Measurements from ENCODE around the gene DNAI2. TPM values are rescaled to one million over a fixed set of nuclear protein-coding genes. Genes with fewer than 3 reads are reported as not detected.
"Not testable (repeated sequence)": the region's sequence is repeated elsewhere in the genome, so short reads cannot be mapped to it uniquely, and the experiment has no call there.

DNAI2 gene
- polyA plus RNA-seq, 1 donor from 2014 or later = not detected

DNA sequence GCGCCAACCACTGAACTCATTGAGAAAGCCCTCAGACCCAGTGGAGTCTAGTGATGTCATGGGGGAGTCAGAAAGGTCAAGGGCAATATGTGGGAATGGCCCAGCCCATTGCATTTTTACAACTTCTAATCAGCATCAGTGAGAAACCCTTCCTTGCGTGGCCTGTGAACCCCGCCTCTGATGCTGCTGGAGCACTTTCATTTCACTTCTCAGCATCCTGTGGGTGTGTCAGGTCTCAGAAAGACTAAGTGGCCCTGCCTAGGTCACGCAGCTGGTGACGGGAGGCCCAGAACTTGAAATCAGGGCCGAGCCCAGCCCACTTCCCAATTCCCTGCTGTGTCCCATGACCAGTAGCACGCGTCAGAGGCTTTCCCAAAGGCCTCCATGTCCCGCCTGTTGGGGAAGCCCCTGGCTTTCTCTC lies 6.1 kb downstream of the DNAI2 start:
- H4K20me1 ChIP-seq (ENCODE audit: insufficient read depth) = no peaks in the 10 kb centered on the region
- H3K36me3 ChIP-seq (ENCODE audit: insufficient read depth, low read length) = no peaks in the 10 kb centered on the region
- no peaks in the 10 kb centered on the region for H3K9me3 ChIP-seq (ENCODE audit: low read length)
- no peak overlapping the region for H2AFZ ChIP-seq (ENCODE audit: low read depth, low read length)
- TF ChIP-seq EP300 (conservative IDR thresholded peaks at IDR 0.05; ENCODE audit: poor library complexity, severe bottlenecking) (no peak), POLR2AphosphoS5 (IDR thresholded peaks at IDR 0.05) (no peak), MXI1 (conservative IDR thresholded peaks at IDR 0.05; ENCODE audit: poor library complexity, severe bottlenecking) (no peak), EZH2 (IDR thresholded peaks at IDR 0.05; ENCODE audit: borderline replicate concordance, insufficient read depth, low read length, poor library complexity, severe bottlenecking) (no peak), RAD21 (conservative IDR thresholded peaks at IDR 0.05) (no peak)
- TF ChIP-seq, protein P1, sequence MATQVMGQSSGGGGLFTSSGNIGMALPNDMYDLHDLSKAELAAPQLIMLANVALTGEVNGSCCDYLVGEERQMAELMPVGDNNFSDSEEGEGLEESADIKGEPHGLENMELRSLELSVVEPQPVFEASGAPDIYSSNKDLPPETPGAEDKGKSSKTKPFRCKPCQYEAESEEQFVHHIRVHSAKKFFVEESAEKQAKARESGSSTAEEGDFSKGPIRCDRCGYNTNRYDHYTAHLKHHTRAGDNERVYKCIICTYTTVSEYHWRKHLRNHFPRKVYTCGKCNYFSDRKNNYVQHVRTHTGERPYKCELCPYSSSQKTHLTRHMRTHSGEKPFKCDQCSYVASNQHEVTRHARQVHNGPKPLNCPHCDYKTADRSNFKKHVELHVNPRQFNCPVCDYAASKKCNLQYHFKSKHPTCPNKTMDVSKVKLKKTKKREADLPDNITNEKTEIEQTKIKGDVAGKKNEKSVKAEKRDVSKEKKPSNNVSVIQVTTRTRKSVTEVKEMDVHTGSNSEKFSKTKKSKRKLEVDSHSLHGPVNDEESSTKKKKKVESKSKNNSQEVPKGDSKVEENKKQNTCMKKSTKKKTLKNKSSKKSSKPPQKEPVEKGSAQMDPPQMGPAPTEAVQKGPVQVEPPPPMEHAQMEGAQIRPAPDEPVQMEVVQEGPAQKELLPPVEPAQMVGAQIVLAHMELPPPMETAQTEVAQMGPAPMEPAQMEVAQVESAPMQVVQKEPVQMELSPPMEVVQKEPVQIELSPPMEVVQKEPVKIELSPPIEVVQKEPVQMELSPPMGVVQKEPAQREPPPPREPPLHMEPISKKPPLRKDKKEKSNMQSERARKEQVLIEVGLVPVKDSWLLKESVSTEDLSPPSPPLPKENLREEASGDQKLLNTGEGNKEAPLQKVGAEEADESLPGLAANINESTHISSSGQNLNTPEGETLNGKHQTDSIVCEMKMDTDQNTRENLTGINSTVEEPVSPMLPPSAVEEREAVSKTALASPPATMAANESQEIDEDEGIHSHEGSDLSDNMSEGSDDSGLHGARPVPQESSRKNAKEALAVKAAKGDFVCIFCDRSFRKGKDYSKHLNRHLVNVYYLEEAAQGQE (IDR thresholded peaks at IDR 0.05; ENCODE audit: borderline replicate concordance) = no peak
- H3F3A ChIP-seq (ENCODE audit: insufficient read depth, low read length, poor library complexity, severe bottlenecking) = no peaks in the 10 kb centered on the region
- no peak overlapping the region for H3K9ac ChIP-seq (ENCODE audit: low read length)
- H3K79me2 ChIP-seq (replicated peaks; ENCODE audit: insufficient read depth, low read length) = no peaks in the 10 kb centered on the region
- H3K9me2 ChIP-seq (ENCODE audit: insufficient read depth, low read length) = no peaks in the 10 kb centered on the region
- no peaks in the 10 kb centered on the region for H3K27me3 ChIP-seq (ENCODE audit: insufficient read depth, low read depth, low read length)
- no peak overlapping the region for H3K4me2 ChIP-seq (ENCODE audit: low read length)
- H3K27ac ChIP-seq (ENCODE audit: low read length) = no peak overlapping the region
- no peak overlapping the region for H3K4me3 ChIP-seq (ENCODE audit: low read length)

DNA sequence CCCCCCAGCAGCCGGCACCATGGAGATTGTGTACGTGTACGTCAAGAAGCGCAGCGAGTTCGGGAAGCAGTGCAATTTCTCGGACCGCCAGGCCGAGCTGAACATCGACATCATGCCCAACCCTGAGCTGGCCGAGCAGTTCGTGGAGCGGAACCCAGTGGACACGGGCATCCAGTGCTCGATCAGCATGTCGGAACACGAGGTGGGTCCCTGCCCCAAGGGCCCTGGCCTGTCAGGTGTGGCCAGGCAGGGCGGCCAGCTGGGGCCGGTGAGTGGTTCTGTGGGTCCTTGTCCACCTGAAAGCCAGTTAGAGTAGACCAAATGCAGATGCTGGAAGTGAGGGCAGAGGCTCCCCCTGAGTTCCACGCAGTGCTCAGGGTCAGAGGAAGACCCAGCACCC lies 7.8 kb downstream of the DNAI2 start:
- Histone ChIP-seq H3K27me3 (ENCODE audit: insufficient read depth, low read depth, low read length) (no peaks in the 10 kb centered on the region), H3K79me2 (replicated peaks; ENCODE audit: insufficient read depth, low read length) (no peaks in the 10 kb centered on the region), H3K9me3 (ENCODE audit: low read length) (no peaks in the 10 kb centered on the region), H3K27ac (ENCODE audit: low read length) (no peak overlapping the region), H3K4me3 (ENCODE audit: low read length) (no peak overlapping the region), H3K9ac (ENCODE audit: low read length) (no peak overlapping the region), H3F3A (ENCODE audit: insufficient read depth, low read length, poor library complexity, severe bottlenecking) (no peaks in the 10 kb centered on the region), H3K4me2 (ENCODE audit: low read length) (no peak overlapping the region), H4K20me1 (ENCODE audit: insufficient read depth) (no peaks in the 10 kb centered on the region), H3K9me2 (ENCODE audit: insufficient read depth, low read length) (no peaks in the 10 kb centered on the region), H2AFZ (ENCODE audit: low read depth, low read length) (no peak overlapping the region), H3K36me3 (ENCODE audit: insufficient read depth, low read length) (no peaks in the 10 kb centered on the region)
- TF ChIP-seq TAF1 (IDR thresholded peaks at IDR 0.05; ENCODE audit: low read depth) = no peak

DNA sequence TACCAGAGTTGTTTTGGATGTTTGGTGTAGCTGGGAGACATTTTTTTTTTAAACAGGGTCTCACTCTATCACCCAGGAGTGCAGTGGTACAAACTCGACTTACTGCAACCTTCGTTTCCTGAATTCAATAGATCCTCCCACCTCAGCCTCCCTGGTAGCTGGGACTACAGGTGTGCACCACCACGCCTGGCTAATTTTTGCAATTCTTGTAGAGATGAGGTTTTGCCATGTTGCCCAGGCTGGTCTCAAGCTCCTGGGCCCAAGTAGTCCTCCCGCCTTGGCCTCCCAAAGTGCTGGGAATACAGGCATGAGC lies 8.2 kb downstream of the DNAI2 start:
- not testable (repeated sequence) for H3K9me2 ChIP-seq (ENCODE audit: insufficient read depth, low read length); H3K36me3 ChIP-seq (ENCODE audit: insufficient read depth, low read length); H4K20me1 ChIP-seq (ENCODE audit: insufficient read depth); H3K27ac ChIP-seq (ENCODE audit: low read length); H3K27me3 ChIP-seq (ENCODE audit: insufficient read depth, low read depth, low read length); H3K79me2 ChIP-seq (replicated peaks; ENCODE audit: insufficient read depth, low read length); H3F3A ChIP-seq (ENCODE audit: insufficient read depth, low read length, poor library complexity, severe bottlenecking); H3K4me2 ChIP-seq (ENCODE audit: low read length); H2AFZ ChIP-seq (ENCODE audit: low read depth, low read length); H3K4me3 ChIP-seq (ENCODE audit: low read length); H3K9me3 ChIP-seq (ENCODE audit: low read length); H3K9ac ChIP-seq (ENCODE audit: low read length)

All from neural cell (in vitro differentiated cells).